Measurements from ENCODE around the gene UST.

DNA sequence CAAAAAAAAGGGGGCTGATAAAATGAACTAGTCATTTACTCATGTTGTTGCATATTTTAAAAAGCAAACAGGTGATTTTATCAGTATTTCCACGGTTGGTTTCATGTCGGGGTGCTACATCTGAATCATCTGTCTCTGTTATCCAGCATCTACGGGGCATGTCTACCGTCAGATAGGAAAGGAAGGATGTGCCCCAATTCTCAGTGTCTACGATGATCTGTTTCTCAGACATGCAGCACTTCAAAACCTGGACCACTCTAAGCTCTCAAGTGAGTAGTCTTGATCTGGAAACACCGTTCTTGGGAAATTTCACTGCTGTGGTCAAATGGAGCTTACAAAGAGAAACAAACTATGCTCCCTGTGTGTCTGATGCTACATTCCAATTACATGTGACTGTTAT, 330.4 kb downstream of the UST start:
- no peak for TF ChIP-seq EP300 (IDR thresholded peaks at IDR 0.05; ENCODE audit: low read depth)
- TF ChIP-seq, protein P1, sequence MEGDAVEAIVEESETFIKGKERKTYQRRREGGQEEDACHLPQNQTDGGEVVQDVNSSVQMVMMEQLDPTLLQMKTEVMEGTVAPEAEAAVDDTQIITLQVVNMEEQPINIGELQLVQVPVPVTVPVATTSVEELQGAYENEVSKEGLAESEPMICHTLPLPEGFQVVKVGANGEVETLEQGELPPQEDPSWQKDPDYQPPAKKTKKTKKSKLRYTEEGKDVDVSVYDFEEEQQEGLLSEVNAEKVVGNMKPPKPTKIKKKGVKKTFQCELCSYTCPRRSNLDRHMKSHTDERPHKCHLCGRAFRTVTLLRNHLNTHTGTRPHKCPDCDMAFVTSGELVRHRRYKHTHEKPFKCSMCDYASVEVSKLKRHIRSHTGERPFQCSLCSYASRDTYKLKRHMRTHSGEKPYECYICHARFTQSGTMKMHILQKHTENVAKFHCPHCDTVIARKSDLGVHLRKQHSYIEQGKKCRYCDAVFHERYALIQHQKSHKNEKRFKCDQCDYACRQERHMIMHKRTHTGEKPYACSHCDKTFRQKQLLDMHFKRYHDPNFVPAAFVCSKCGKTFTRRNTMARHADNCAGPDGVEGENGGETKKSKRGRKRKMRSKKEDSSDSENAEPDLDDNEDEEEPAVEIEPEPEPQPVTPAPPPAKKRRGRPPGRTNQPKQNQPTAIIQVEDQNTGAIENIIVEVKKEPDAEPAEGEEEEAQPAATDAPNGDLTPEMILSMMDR (IDR thresholded peaks at IDR 0.05) = no peak
